ENCODE measurements around the gene ERCC2. TPM values are rescaled to one million over a fixed set of nuclear protein-coding genes. Genes with fewer than 3 reads are reported as not detected.

ERCC2 gene
- total RNA-seq, 2 donors from 2014 or later: 18.1 to 44.0 TPM

DNA sequence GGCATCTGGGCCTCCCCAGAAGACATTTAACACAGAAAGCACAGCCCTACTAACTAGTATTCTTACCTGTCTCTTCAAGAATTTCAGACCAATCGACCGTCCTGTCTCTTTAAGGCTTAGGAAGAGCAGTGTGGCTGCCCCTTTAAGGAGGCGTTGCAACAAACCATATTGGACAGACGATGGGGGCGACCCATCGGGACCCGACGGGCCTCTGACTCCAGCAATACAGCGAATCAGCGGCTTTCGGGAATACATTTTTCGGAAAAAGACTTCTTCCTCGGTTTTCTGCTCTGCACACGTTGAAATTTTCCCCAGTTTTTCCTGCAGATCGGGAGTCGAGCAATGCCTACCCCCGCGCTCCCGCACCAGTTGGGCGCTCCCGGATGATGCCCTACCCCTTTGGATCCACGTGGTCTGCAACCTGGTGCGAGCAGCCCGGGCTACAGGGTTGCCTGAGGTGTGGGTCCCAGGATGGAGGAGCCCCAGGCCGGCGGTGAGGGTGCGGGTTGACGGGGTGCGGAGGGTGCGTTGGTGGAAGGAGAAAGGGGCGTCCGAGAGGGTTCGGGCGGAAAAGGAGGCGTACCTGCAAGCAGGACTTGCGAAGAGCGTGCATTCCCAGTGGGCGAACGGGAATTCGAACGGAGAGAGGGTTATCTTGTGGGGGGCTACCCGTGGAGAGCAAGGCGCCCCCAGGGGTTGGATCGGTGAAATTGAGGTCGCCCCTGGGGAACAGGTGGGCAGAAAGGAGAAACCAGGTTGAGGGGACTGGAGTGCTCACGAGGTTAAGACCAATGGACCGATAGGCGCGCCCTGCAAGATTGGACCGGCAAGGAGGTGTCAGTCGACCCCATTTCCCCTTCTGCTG, 36.1 kb upstream of the ERCC2 start, which contains the start of gene POLR1G:
POLR1G (plus strand) TSS at position 419 of the 865 bp plus-strand sequence; CDS start at position 472, 53 bp downstream.
- H3K4me1 Mint-ChIP-seq (ENCODE audit: low read depth in 2 of 2): peaks cover 35 to 44% of the 10 kb centered on the region in 2 donors
- peaks cover 10% of the 10 kb centered on the region for H3K36me3 Mint-ChIP-seq

DNA sequence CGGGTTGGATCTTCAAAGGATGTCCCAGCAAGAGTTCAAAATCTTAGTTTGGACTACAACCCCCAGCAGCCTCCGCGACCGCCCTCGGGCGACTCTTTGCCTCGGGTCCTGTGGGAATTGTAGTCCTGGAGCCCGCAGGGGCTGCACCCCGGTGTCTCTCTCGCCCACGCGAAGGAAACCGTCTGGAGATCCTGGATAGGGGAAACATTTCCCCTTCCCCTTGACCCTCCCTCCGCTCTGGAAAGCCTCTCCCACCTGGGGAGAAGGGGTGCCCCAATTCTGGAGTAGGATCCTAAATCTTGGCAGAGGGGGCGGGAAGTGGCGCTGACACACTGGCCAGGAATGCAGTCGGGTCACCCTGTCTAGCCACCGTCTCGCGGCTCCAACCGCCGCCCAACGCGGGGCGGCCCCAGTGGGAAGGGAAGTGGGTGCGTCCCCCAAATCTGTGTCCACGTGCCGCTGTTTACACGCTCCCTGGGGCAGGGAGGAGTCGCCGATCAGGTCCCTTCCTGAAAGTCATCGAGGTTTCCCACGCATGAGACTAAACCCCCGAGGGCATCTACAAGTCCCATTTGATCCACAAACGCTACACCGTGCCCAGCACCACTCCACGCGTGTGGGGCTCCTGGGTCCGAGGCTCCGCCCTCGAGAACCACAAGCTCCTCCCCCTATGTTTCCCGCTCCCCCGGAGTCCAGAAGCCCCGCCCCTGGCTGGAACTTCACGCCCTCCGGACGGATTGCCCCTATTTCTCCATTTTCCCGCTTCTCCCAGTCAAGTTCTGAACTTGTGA, 35.3 kb upstream of the ERCC2 start:
- H3K4me1 Mint-ChIP-seq (ENCODE audit: low read depth in 2 of 2): peaks cover 35 to 44% of the 10 kb centered on the region in 2 donors
- DNase-seq (ENCODE audit: low spot score): peak; percentile 87

More for the DNA sequence above, 36.1 kb upstream of the ERCC2 start, which contains the start of gene POLR1G:
- peaks cover 0 to 4% of the 10 kb centered on the region in 2 donors for H3K27me3 Mint-ChIP-seq
- H3K4me3 Mint-ChIP-seq: peak within 1 kb of the TSS; percentile 92
- ATAC-seq: peak; percentile 87 to 88
- H3K9me3 Mint-ChIP-seq: no peaks in the 10 kb centered on the region
- DNase-seq (ENCODE audit: low spot score): peak; percentile 85
- H3K27ac Mint-ChIP-seq: peak within 1 kb of the TSS; percentile 91 to 92

DNA sequence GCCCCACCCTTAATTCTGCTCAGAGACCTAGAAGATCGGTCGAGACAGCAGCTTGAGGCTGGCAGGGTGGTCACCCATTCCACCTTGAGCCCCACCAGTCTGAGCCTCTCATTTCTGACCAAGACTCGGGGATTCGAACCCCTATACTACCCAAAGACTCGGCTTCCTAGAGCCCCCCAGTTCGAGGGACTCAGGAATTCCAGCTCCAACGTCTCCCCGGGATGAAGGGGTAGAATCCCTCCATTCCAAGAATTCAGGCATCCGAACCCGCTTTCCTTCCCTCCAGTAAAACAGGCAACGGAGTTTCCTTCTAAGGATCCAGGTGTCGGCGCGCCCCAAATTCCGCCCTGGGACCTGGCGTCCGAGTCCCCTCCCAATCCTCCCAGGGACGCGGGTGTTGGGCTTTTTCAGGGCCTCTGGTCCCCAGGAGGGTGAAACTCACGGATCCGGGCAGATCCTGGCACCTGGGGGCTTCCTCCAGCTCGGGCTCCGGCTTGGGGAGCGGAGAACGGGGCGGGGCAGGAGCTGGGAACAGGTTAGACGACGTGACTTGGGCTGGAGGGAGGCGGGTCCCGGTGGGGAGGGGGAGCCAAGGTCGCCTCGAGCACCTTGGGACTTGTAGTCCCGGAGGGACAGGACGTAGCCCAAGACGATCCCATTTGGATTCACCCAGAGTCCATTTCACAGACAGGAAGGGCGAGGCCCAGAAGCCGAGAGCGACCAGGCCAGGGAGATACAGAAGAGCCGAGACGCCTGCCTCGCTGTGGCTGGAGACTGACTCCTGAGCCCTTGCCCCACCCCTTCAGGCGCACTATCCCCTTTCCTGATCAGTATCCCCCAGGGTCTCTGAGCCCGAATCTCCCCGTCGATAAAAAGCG, 34.4 kb upstream of the ERCC2 start, which contains the start of gene PPP1R13L:
PPP1R13L (minus strand) TSS at position 513 of the 878 bp plus-strand sequence. CDS start 6,751 bp downstream, outside the sequence.
- ATAC-seq (peak; percentile 10 to 46), DNase-seq (ENCODE audit: low spot score) (no peak)
- Mint-ChIP-seq H3K27ac (peak within 1 kb of the TSS; percentile 91 to 92), H3K4me3 (peak within 1 kb of the TSS; percentile 92), H3K9me3 (no peaks in the 10 kb centered on the region), H3K36me3 (peaks cover 10% of the 10 kb centered on the region), H3K27me3 (peaks cover 0 to 4% of the 10 kb centered on the region in 2 donors), H3K4me1 (ENCODE audit: low read depth in 2 of 2) (peaks cover 32 to 44% of the 10 kb centered on the region in 2 donors)

More for the DNA sequence above, 35.3 kb upstream of the ERCC2 start:
- Mint-ChIP-seq H3K4me3 (peak overlapping the region; percentile 92), H3K27me3 (peaks cover 0 to 4% of the 10 kb centered on the region in 2 donors), H3K9me3 (no peaks in the 10 kb centered on the region), H3K27ac (peak overlapping the region; percentile 91 to 92), H3K36me3 (peaks cover 10% of the 10 kb centered on the region)
- ATAC-seq: peak; percentile 82 to 84

DNA sequence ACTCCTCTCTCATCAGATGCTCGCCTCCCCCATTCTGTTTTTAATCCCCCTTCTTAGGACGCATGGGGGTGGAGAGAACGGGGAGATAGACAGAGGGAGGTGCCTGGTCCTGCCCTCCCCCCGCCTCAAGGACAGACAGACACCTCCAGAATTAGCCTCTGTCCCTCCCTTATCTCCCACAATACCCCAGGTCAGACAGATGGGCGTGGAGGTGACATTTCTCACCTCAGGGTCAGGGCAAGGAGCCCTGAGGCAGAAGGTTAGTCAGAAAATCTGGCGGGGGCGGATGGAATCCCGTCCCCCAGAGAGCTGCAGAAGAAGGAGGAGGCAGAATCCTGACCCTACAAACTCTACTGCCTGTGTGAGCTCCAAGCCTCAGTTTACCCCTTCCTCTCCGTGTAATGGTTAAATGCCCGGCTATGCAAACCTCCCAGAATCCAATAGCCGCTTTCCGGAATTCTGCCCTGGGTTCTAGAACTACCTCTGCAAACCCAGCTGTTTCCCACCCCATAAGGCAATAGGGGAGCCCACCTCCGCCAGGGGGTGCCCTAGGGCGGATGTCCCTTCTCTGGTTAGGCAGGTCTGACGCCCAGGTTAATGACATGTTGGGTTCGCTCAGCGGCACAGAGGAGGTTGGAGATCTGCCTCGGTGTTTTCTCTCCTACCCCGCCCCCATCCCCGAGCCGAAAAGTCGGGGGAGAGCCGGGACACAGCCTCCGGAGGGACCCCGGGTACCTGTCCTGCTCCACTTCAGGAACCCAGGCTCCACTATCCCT, 33.6 kb upstream of the ERCC2 start:
- peak overlapping the region in 1 of 2 donors; percentile 91 for H3K27ac Mint-ChIP-seq
- H3K4me1 Mint-ChIP-seq (ENCODE audit: low read depth in 2 of 2): peaks cover 29 to 40% of the 10 kb centered on the region in 2 donors
- peak overlapping the region; percentile 92 for H3K4me3 Mint-ChIP-seq
- H3K9me3 Mint-ChIP-seq: no peaks in the 10 kb centered on the region
- no peak for ATAC-seq
- peak; percentile 73 for DNase-seq (ENCODE audit: low spot score)
- H3K36me3 Mint-ChIP-seq: peaks cover 7% of the 10 kb centered on the region
- peaks cover 0 to 4% of the 10 kb centered on the region in 2 donors for H3K27me3 Mint-ChIP-seq

DNA sequence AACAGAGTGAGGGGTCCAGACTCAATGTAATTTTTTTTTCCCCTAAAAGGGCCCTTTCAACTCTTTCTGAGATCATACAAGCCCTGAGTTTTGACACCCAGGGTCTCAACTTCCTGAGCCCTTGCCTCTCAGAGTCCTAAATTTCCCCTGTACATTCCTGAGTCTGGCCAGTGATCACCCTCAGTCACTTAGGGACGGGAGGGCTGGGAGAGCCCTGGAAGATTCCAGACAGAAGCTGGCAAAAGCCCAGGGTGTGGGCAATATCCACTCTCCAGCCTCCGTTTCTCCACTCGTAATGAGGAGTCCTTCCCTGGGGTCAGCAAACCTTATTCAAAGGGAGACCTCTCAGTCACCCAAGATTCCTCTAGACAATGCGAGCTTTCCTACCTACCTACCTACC, 32.9 kb upstream of the ERCC2 start:
- ATAC-seq: no peak
- Mint-ChIP-seq H3K9me3 (no peaks in the 10 kb centered on the region), H3K4me1 (ENCODE audit: low read depth in 2 of 2) (peaks cover 34% of the 10 kb centered on the region in 2 donors), H3K36me3 (no peaks in the 10 kb centered on the region), H3K27ac (peak overlapping the region in 1 of 2 donors; percentile 33), H3K27me3 (peaks cover 0 to 9% of the 10 kb centered on the region in 2 donors), H3K4me3 (no peak overlapping the region)
- no peak for DNase-seq (ENCODE audit: low spot score)

DNA sequence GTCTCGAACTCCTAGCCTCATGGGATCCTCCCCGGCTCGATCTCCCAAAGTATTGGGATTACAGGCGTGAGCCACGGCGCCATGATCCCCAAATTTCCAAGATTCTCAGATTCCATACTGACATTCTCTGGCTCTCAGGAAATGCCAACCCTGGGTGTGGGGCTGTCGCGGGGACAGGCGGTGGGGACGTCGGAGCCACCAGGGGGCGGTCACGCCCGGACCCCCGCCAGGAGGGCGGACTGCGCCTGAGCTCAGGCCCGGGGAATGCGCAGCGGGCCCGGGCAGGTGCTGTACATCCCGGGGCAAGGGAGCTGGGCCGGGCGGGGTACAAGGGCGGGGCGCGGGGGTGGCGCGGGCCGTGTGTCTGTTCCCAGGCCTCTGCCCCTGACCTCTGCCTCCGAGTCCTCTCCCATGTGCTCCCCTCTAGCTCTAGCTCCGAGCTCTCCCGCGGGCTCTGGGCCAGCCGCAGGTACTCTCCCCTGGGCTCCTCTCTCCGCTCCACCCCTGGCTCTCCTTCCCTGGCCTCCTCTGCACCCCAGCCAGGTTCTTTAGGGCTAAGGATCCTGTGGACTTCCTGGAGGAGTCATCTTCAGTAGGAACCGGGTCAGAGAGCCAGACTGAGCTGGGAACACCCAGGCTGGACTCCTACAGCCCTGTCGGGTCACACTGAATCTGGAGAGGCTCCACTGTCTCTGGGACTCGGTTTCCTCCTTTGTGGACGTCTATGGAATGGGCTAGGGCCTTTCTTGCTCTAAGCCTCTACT, 32.1 kb upstream of the ERCC2 start:
- DNase-seq (ENCODE audit: low spot score) (no peak), ATAC-seq (no peak)
- no peaks in the 10 kb centered on the region for H3K9me3 Mint-ChIP-seq
- no peaks in the 10 kb centered on the region for H3K36me3 Mint-ChIP-seq
- H3K4me1 Mint-ChIP-seq (ENCODE audit: low read depth in 2 of 2): peaks cover 32 to 34% of the 10 kb centered on the region in 2 donors
- no peak overlapping the region for H3K4me3 Mint-ChIP-seq
- H3K27ac Mint-ChIP-seq: no peak overlapping the region
- peaks cover 2 to 13% of the 10 kb centered on the region in 2 donors for H3K27me3 Mint-ChIP-seq

DNA sequence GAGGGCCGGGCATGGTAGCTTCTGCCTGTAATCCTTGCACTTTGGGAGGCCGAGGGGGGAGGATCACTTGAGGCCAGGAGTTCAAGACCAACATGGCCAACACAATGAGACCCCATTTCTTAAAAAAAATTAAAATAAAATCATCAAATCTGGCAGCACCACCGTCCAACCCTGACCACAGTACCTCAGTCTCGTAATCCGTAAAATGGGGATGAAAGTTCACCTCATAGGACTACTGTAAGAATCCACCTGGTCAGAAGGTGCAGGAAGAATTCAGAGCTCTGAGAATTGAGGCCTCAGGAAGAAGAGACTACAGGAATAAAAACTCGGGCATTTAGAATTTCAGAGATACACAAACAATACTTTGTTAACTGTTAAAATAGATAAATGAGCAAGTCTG, 31.4 kb upstream of the ERCC2 start:
- no peak for DNase-seq (ENCODE audit: low spot score)

DNA sequence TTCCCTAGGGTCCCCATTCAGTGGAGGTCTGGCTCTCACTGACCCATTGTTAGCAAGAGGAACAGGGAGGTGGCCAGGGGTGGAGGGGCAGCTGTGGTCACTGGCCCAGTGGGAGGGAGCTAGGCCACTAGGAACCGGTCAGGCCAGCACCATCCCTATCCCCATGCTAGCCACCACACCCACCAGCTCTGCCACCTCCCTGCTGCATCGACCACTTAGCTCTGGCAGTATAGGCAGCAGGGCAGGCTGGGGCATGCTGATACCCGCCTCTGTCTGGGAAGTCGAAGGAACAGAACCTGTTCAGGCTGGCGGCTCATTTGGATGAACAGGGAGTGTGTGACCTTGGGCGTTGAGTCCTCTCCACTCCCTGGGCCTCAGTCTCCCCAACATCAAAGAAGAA, 29.8 kb upstream of the ERCC2 start:
- Mint-ChIP-seq H3K4me3 (no peak overlapping the region), H3K27ac (no peak overlapping the region), H3K36me3 (no peaks in the 10 kb centered on the region), H3K27me3 (peaks cover 7 to 22% of the 10 kb centered on the region in 2 donors), H3K9me3 (no peaks in the 10 kb centered on the region), H3K4me1 (ENCODE audit: low read depth in 2 of 2) (peaks cover 16 to 19% of the 10 kb centered on the region in 2 donors)
- no peak for ATAC-seq
- DNase-seq (ENCODE audit: low spot score): no peak

More for the DNA sequence above, 31.4 kb upstream of the ERCC2 start:
- Mint-ChIP-seq H3K4me3 (no peak overlapping the region), H3K36me3 (no peaks in the 10 kb centered on the region), H3K4me1 (ENCODE audit: low read depth in 2 of 2) (peaks cover 30 to 31% of the 10 kb centered on the region in 2 donors), H3K27me3 (peaks cover 7 to 18% of the 10 kb centered on the region in 2 donors), H3K27ac (no peak overlapping the region), H3K9me3 (no peaks in the 10 kb centered on the region)
- ATAC-seq: no peak

DNA sequence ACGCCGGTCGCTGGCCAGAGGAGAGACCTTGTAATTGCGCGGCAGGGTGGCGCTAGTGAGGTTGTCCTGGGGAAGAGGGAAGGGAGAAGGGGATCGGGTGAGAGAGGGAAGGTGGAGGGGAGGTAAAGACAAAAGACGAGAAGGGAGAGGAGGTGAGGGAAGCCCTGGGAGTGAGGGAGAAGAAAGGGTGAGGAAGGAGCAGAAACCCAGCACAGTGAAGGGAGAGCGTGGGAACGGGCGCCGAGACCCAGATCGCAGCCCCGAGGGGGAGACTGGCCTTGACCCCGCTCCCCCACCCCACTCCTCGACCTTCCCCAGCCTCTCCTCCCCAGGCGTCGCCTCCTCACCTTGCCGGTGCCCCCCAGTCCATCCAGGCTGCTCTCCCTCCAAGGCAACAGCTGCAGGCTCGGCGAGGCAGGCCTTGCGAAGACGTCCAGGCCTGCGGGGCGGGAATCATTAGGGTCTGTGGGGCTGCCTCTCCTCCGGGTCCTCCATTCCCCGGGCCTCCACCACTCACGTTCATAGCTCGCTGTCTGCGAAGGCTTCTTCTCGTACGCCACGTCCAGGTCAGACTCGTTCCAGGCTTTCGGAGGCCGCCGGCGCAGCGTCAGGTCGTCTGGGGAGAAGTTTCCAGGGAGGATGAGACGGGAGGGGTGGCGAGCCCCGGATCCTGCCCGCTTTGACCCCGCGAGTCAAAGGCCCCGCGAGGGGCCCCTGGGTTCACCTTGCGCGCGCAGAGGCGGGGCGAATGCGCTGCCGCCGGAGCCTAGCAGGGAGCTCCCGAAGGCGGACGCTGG, 25.6 kb upstream of the ERCC2 start:
- no peak for DNase-seq (ENCODE audit: low spot score)
- Mint-ChIP-seq H3K27ac (no peak overlapping the region), H3K9me3 (no peaks in the 10 kb centered on the region), H3K4me1 (ENCODE audit: low read depth in 2 of 2) (peaks cover 0 to 6% of the 10 kb centered on the region in 2 donors), H3K27me3 (peaks cover 7 to 17% of the 10 kb centered on the region in 2 donors), H3K36me3 (no peaks in the 10 kb centered on the region), H3K4me3 (no peak overlapping the region)
- no peak for ATAC-seq

DNA sequence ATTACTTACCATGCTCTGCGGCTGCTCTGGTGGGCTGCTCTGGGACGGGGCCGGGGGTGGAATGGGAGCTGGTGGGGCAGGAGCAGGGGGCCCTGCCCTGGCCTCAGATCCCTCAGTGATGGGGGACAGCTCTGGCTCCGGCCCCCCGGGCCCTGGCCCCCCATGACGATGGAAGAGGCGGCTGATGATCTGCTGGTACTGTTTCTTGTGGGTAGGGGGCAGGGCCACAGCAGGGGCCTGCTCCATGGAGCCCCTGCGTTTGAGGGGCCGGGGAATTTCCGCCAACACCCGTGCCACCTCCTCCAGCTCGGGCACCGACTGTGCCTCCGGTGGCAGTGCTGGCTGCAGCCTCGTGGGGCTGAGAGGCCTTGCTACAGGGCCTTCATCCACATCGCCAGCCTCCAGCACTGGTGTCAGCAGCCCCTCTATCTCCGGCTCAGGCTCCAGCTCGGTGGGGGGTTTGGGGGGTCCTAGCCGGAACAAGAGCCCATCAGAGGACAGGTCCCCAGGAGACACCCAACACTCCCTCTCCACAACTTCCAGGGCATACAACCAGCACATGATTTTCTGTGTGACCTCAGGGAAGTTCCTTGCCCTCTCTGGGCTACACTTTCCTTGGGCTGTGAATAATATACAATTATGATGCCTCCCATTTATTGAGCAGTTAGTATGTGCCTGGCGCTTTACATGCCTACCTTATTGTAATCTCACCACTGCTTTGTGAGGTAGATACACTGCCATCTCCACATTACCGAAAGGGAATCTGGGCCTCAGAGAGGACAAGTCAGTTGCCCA, 21.7 kb upstream of the ERCC2 start:
- H3K27me3 Mint-ChIP-seq: peaks cover under 1 to 5% of the 10 kb centered on the region in 2 donors
- no peak overlapping the region for H3K27ac Mint-ChIP-seq
- ATAC-seq (no peak), DNase-seq (ENCODE audit: low spot score) (no peak)
- no peaks in the 10 kb centered on the region for H3K36me3 Mint-ChIP-seq
- no peaks in the 10 kb centered on the region for H3K4me1 Mint-ChIP-seq (ENCODE audit: low read depth in 2 of 2)
- no peaks in the 10 kb centered on the region for H3K9me3 Mint-ChIP-seq
- H3K4me3 Mint-ChIP-seq: no peak overlapping the region

Data from natural killer cell treated with Interleukin-12 subunit alpha and Interleukin-12 subunit beta and Interleukin-15 and Interleukin-18, amount 100 ng/mL, for 72 hours (primary cell).